ENCODE data around the gene MYO16. TPM values are rescaled to one million over a fixed set of nuclear protein-coding genes. Genes with fewer than 3 reads are reported as not detected.

MYO16 gene
- total RNA-seq, 1 experiment from 2014 or later: not detected

- no peaks in the 10 kb centered on the region for H3K23me2 ChIP-seq (ENCODE audit: insufficient read length, low read depth, low read length, poor library complexity, severe bottlenecking)
- H3K27ac Mint-ChIP-seq: no peak overlapping the region
- no peaks in the 10 kb centered on the region for H4K20me1 ChIP-seq (ENCODE audit: control insufficient read depth, insufficient read depth, insufficient read length)
- no peaks in the 10 kb centered on the region for H3K36me3 Mint-ChIP-seq (ENCODE audit: insufficient read depth in 1 of 3, low read depth in 3 of 3)
- H2BK15ac ChIP-seq (ENCODE audit: low read depth, low read length): no peak overlapping the region
- H3K18ac ChIP-seq (ENCODE audit: insufficient read length, low read depth, low read length): no peak overlapping the region
- H3K4me2 ChIP-seq (ENCODE audit: insufficient read depth, insufficient read length, low read length): no peak overlapping the region
- no CpG with 5 or more reads among the region's 2 CpGs for WGBS (ENCODE audit: extremely low coverage, insufficient read length, low lambda C conversion rate)
- H3T11ph ChIP-seq (ENCODE audit: low read length): no peak overlapping the region
- no peak overlapping the region for H3K56ac ChIP-seq (ENCODE audit: insufficient read length, low read depth, low read length)
- no peak overlapping the region for H3K4ac ChIP-seq (ENCODE audit: low read depth, low read length)
- H3K27me3 ChIP-seq (ENCODE audit: insufficient read depth, low read length): no peaks in the 10 kb centered on the region
- no peak overlapping the region for H3K9ac ChIP-seq (ENCODE audit: extremely low read depth, insufficient read length, low read length)
- H2AK5ac ChIP-seq (ENCODE audit: insufficient read length, low read length): no peak overlapping the region
- H4K91ac ChIP-seq (ENCODE audit: insufficient read length, low read depth, low read length): no peak overlapping the region
- H2BK5ac ChIP-seq (ENCODE audit: insufficient read length, low read length): no peak overlapping the region
- H3K27me3 Mint-ChIP-seq (ENCODE audit: low read depth): no peaks in the 10 kb centered on the region
- H3K4me3 Mint-ChIP-seq: no peak overlapping the region
- no peaks in the 10 kb centered on the region for H3K4me1 Mint-ChIP-seq
- no peak for DNase-seq
- H2BK20ac ChIP-seq (ENCODE audit: low read depth, low read length, poor library complexity, severe bottlenecking): no peak overlapping the region
- no peak overlapping the region for H2AFZ ChIP-seq (ENCODE audit: low read length)
- H2BK12ac ChIP-seq (ENCODE audit: insufficient read length, low read depth, low read length): no peak overlapping the region
- no peaks in the 10 kb centered on the region for H3K79me1 ChIP-seq (ENCODE audit: insufficient read depth, low read depth, low read length, poor library complexity, severe bottlenecking)
- H4K5ac ChIP-seq (ENCODE audit: insufficient read length, low read depth, low read length): no peak overlapping the region
- H4K8ac ChIP-seq (replicated peaks; ENCODE audit: insufficient read length, low read depth, low read length): no peak overlapping the region
- H3K14ac ChIP-seq (ENCODE audit: insufficient read depth, low read length): no peak overlapping the region
- TF ChIP-seq, protein P1, sequence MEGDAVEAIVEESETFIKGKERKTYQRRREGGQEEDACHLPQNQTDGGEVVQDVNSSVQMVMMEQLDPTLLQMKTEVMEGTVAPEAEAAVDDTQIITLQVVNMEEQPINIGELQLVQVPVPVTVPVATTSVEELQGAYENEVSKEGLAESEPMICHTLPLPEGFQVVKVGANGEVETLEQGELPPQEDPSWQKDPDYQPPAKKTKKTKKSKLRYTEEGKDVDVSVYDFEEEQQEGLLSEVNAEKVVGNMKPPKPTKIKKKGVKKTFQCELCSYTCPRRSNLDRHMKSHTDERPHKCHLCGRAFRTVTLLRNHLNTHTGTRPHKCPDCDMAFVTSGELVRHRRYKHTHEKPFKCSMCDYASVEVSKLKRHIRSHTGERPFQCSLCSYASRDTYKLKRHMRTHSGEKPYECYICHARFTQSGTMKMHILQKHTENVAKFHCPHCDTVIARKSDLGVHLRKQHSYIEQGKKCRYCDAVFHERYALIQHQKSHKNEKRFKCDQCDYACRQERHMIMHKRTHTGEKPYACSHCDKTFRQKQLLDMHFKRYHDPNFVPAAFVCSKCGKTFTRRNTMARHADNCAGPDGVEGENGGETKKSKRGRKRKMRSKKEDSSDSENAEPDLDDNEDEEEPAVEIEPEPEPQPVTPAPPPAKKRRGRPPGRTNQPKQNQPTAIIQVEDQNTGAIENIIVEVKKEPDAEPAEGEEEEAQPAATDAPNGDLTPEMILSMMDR (conservative IDR thresholded peaks at IDR 0.05): no peak
- no peak overlapping the region for H3K27ac ChIP-seq (ENCODE audit: insufficient read length, low read depth, low read length)
- H3K9me3 Mint-ChIP-seq: no peaks in the 10 kb centered on the region
- H3K9me3 ChIP-seq (ENCODE audit: control insufficient read depth, low read depth, low read length): no peaks in the 10 kb centered on the region
- no peaks in the 10 kb centered on the region for H3K4me1 ChIP-seq (ENCODE audit: insufficient read depth, low read length)
- H2BK120ac ChIP-seq (ENCODE audit: low read depth, low read length, poor library complexity, severe bottlenecking): no peak overlapping the region
- H3K23ac ChIP-seq (ENCODE audit: insufficient read length, low read depth, low read length): no peak overlapping the region
- H3K79me2 ChIP-seq (ENCODE audit: insufficient read depth, low read length): no peaks in the 10 kb centered on the region
Measured at GRCh38 chr13:109000207-109000606, 370.8 kb downstream of the MYO16 start.
